Endodermal cell (in vitro differentiated cells): ENCODE measurements around the gene GATAD2A. TPM values are rescaled to one million over a fixed set of nuclear protein-coding genes. Genes with fewer than 3 reads are reported as not detected.

ENCODE experiments used
- DNase-seq: peaks from one replicate; pipeline ENCODE4 v3.0.0-alpha.2; 2017
- H3K27ac ChIP-seq: 2 replicates; pipeline ENCODE4 v1.5.1; 2013; ENCODE audit warnings: mild to moderate bottlenecking, low read depth, low read length, moderate library complexity
- H3K27me3 ChIP-seq: 2 replicates; pipeline ENCODE4 v1.6.1; 2013; ENCODE audit warnings: mild to moderate bottlenecking, low read length, moderate library complexity; ENCODE audit not compliant: insufficient read depth, control insufficient read depth, poor library complexity, severe bottlenecking
- H3K36me3 ChIP-seq: 2 replicates; pipeline ENCODE4 v1.7.0; 2013; ENCODE audit warnings: mild to moderate bottlenecking, low read length, moderate library complexity; ENCODE audit not compliant: control insufficient read depth, insufficient read depth
- H3K4me1 ChIP-seq: one replicate; pipeline ENCODE4 v1.7.0; 2013; ENCODE audit warnings: low read length; ENCODE audit not compliant: control insufficient read depth, insufficient read depth
- H3K4me3 ChIP-seq: 2 replicates; pipeline ENCODE4 v1.5.1; 2013; ENCODE audit warnings: mild to moderate bottlenecking, low read length, moderate library complexity
- H3K9ac ChIP-seq: 2 replicates; pipeline ENCODE4 v1.6.1; 2013; ENCODE audit warnings: mild to moderate bottlenecking, low read length, moderate library complexity; ENCODE audit not compliant: poor library complexity, severe bottlenecking; ENCODE audit errors: extremely low read depth
- H3K9me3 ChIP-seq: 2 replicates; pipeline ENCODE4 v1.6.1; 2013; ENCODE audit warnings: mild to moderate bottlenecking, low read length, moderate library complexity; ENCODE audit not compliant: control insufficient read depth
- H3K27ac Mint-ChIP-seq: 2 replicates; pipeline ENCODE4 v1.8.0; 2020; ENCODE audit warnings: mixed read lengths
- H3K27me3 Mint-ChIP-seq: 2 replicates; pipeline ENCODE4 v1.8.0; 2021; ENCODE audit warnings: mild to moderate bottlenecking, mixed read lengths; ENCODE audit not compliant: insufficient read depth
- H3K36me3 Mint-ChIP-seq: 2 replicates; pipeline ENCODE4 v1.8.0; 2020; ENCODE audit warnings: low read depth, mixed read lengths
- H3K4me1 Mint-ChIP-seq: 2 replicates; pipeline ENCODE4 v1.8.0; 2020; ENCODE audit warnings: mixed read lengths
- H3K4me3 Mint-ChIP-seq: 2 replicates; pipeline ENCODE4 v1.8.0; 2020; ENCODE audit warnings: mild to moderate bottlenecking, moderate library complexity, mixed read lengths
- H3K9me3 Mint-ChIP-seq: 2 replicates; pipeline ENCODE4 v1.8.0; 2020; ENCODE audit warnings: mild to moderate bottlenecking, mixed read lengths
- WGBS, 2 experiments: methylation state at CpG; one replicate each; pipeline versions ENCODE4 v1.1.5 to v1.1.7; 2013; ENCODE audit warnings: missing lambda C conversion rate in 2 of 2, mixed read lengths in 1 of 2; ENCODE audit not compliant: insufficient coverage in 1 of 2, insufficient read length in 1 of 2; 5-methylcytosine and 5-hydroxymethylcytosine counted together
- total RNA-seq, 2 donors: library from RNA; stranded (reverse); fragmentation: NEBNext Ultra II Directional in 1 of 2; extraction: Animal tissue kit (Norgen Biotek cat#: 25700) in 1 of 2; gene quantifications; 2 replicates in 1 of 2; 3 replicates in 1 of 2; pipeline ENCODE4 v1.2.1, GENCODE V29; 2021
- TF ChIP-seq, protein P1 (sequence below): fragments of 200-600 bp; sonication (generic); conservative IDR thresholded peaks from 2 replicates; pipeline ENCODE4 v1.5.0; 2021; ENCODE audit warnings: antibody characterized with exemption, mild to moderate bottlenecking

GATAD2A gene
- total RNA-seq, 2 donors from 2014 or later, result 115 to 126 TPM

DNA sequence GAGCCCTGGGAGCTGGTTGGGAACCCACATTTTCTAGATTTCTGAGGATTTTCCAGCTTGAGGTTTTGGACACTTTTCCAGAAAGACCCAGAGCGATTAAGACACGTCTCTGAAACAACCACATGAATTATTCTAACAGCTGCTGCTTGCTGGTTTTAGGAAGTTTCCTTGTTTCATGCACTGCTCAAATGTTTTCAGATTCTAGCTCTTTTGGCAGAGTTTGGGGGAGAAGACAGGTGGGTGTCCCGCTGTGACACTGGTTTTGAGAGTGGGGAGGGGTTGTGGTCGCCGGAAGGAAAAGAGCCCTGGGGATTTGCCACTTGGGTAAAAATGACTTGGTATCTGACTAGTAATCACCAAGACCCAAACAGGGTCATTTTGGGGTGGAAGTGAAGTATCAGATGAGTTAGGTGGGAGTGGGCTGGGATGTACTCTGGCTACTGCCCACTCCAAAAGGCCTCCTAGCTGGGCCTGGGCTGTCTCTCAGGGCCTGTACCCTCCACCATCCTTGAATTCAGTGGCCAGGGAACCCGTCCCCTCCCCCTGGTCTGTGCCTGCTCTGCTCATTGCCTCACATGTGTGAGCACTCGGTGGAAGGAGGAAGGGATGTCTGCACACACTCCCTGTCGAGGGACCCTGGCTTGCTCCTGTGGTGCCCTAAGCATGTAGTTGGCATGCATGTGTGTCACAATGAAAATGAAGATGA, 13.2 kb downstream of the GATAD2A start:
- no peak for DNase-seq
- no peaks in the 10 kb centered on the region for H3K27me3 ChIP-seq
- 90 to 97% methylated on average over 5 to 8 of the region's 8 CpGs for WGBS, 2 experiments
- no peaks in the 10 kb centered on the region for H3K4me1 ChIP-seq
- TF ChIP-seq, protein P1, sequence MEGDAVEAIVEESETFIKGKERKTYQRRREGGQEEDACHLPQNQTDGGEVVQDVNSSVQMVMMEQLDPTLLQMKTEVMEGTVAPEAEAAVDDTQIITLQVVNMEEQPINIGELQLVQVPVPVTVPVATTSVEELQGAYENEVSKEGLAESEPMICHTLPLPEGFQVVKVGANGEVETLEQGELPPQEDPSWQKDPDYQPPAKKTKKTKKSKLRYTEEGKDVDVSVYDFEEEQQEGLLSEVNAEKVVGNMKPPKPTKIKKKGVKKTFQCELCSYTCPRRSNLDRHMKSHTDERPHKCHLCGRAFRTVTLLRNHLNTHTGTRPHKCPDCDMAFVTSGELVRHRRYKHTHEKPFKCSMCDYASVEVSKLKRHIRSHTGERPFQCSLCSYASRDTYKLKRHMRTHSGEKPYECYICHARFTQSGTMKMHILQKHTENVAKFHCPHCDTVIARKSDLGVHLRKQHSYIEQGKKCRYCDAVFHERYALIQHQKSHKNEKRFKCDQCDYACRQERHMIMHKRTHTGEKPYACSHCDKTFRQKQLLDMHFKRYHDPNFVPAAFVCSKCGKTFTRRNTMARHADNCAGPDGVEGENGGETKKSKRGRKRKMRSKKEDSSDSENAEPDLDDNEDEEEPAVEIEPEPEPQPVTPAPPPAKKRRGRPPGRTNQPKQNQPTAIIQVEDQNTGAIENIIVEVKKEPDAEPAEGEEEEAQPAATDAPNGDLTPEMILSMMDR, result no peak
- no peaks in the 10 kb centered on the region for H3K9me3 Mint-ChIP-seq
- H3K27me3 Mint-ChIP-seq, result no peaks in the 10 kb centered on the region
- no peak overlapping the region for H3K4me3 ChIP-seq
- H3K36me3 ChIP-seq, result no peaks in the 10 kb centered on the region
- peaks cover 22% of the 10 kb centered on the region for H3K36me3 Mint-ChIP-seq
- H3K9me3 ChIP-seq, result no peaks in the 10 kb centered on the region
- H3K27ac Mint-ChIP-seq, result peak overlapping the region; percentile 59
- H3K9ac ChIP-seq, result no peak overlapping the region
- peaks cover 2% of the 10 kb centered on the region for H3K4me1 Mint-ChIP-seq
- H3K4me3 Mint-ChIP-seq, result no peak overlapping the region
- H3K27ac ChIP-seq, result no peak overlapping the region

DNA sequence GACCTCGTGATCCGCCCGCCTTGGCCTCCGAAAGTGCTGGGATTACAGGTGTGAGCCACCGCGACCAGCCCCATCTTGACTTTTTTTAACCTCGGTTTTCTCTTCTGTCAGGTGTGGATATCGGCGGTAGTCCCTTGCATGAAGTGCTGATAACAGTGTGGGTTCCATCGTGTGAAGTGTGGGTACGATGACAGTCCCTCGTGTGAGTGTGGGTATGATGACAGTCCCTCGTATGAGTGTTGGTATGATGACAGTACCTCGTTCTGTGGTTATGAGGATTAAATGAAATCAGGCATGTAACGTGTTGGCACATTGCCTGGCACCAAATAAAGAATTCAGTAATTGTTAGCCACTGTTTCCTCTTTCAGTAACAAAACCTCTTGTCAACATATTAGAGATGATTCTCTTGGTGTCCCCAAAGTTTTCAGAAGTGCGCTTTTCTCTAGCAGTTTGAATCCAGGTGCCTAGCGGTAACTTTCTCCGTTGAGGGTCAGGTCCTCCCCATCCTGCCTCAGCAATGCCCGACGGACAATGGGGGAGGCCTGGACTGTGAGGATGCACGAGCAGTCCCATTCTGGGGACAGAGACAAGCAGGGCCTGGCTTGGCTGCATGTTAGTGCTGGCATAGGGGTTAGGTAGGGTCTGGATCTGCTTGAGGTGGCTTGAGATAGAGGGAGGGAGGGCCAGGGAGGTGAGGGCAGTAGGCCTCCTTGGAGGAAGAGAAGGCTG, 15.3 kb downstream of the GATAD2A start:
- Mint-ChIP-seq H3K4me3 (no peak overlapping the region), H3K27me3 (no peaks in the 10 kb centered on the region), H3K9me3 (no peaks in the 10 kb centered on the region), H3K36me3 (peaks cover 17% of the 10 kb centered on the region), H3K27ac (peak overlapping the region; percentile 64), H3K4me1 (peaks cover 4% of the 10 kb centered on the region)
- WGBS, 2 experiments, result 96 to 97% methylated on average over 13 to 21 of the region's 21 CpGs
- Histone ChIP-seq H3K9ac (no peak overlapping the region), H3K4me3 (no peak overlapping the region), H3K4me1 (no peaks in the 10 kb centered on the region), H3K27ac (no peak overlapping the region), H3K27me3 (no peaks in the 10 kb centered on the region), H3K9me3 (no peaks in the 10 kb centered on the region), H3K36me3 (no peaks in the 10 kb centered on the region)
- TF ChIP-seq, protein P1, result no peak
- no peak for DNase-seq

DNA sequence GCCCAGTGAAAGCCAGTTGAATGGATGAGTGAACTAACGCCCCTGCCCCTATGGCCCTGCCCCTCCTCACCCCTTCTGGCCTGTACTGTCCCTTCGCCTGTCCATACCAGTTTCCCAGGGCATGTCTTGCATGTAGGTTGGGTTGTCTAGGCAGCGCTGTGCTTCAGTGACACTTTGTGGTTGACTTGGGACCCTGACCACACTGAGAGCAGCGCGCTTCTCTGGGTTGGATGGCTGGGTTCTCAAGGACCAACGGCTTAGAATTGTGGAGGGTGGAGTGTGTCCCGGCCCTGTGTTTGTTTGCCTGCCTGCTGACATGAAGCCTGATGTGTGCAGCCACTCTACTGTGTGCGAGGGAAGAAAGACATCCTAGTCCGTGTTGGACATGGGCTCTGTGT, 15.8 kb downstream of the GATAD2A start:
- Mint-ChIP-seq H3K4me1 (peaks cover 4% of the 10 kb centered on the region), H3K27me3 (no peaks in the 10 kb centered on the region), H3K36me3 (peaks cover 14% of the 10 kb centered on the region), H3K27ac (peak overlapping the region; percentile 64), H3K9me3 (no peaks in the 10 kb centered on the region), H3K4me3 (no peak overlapping the region)
- no peaks in the 10 kb centered on the region for H3K9me3 ChIP-seq
- no peak overlapping the region for H3K27ac ChIP-seq
- no peaks in the 10 kb centered on the region for H3K4me1 ChIP-seq
- no peak overlapping the region for H3K9ac ChIP-seq
- WGBS, 2 experiments, result 91 to 98% methylated on average over 6 to 9 of the region's 9 CpGs
- H3K27me3 ChIP-seq, result no peaks in the 10 kb centered on the region
- DNase-seq, result no peak
- no peaks in the 10 kb centered on the region for H3K36me3 ChIP-seq
- H3K4me3 ChIP-seq, result no peak overlapping the region
- TF ChIP-seq, protein P1, result no peak
